Activated CD4-positive, alpha-beta T cell treated with anti-CD3 and anti-CD28 coated beads, Interleukin-2, amount 50 U/mL, for 4 hours (primary cell): ENCODE results near the gene BST1.

Experiments
- DNase-seq, 2 experiments: peaks; one replicate each; pipeline ENCODE4 v3.0.0-alpha.2; 2020

BST1 gene

GRCh38 chr4:15677507-15677988 lies 25.3 kb upstream of the BST1 start:
- DNase-seq: no peak

- DNase-seq: no peak
Observed at GRCh38 chr4:15681067-15681371, 21.8 kb upstream of the BST1 start.

- peak; percentile 96 to 98 for DNase-seq
Observed at GRCh38 chr4:15681372-15682241, 21.3 kb upstream of the BST1 start, which contains the start of gene FAM200B. FAM200B (plus strand) TSS chr4:15681827; CDS start chr4:15686978, 5,151 bp downstream.

GRCh38 chr4:15682242-15683142 lies 20.4 kb upstream of the BST1 start:
- DNase-seq: no peak

GRCh38 chr4:15683143-15683495 lies 19.7 kb upstream of the BST1 start:
- no peak for DNase-seq

GRCh38 chr4:15684498-15684897 lies 18.4 kb upstream of the BST1 start:
- no peak for DNase-seq

GRCh38 chr4:15688051-15688450 lies 14.8 kb upstream of the BST1 start:
- DNase-seq: no peak

GRCh38 chr4:15689540-15689939 lies 13.3 kb upstream of the BST1 start:
- no peak for DNase-seq

- DNase-seq: no peak
Observed at GRCh38 chr4:15690020-15690809, 12.7 kb upstream of the BST1 start.

GRCh38 chr4:15691346-15692135 lies 11.3 kb upstream of the BST1 start:
- no peak for DNase-seq

- no peak for DNase-seq
Observed at GRCh38 chr4:15692602-15693001, 10.3 kb upstream of the BST1 start.

- no peak for DNase-seq
Observed at GRCh38 chr4:15694431-15694830, 8.4 kb upstream of the BST1 start.

- DNase-seq: no peak
Observed at GRCh38 chr4:15695240-15695699, 7.6 kb upstream of the BST1 start.

GRCh38 chr4:15695729-15696128 lies 7.1 kb upstream of the BST1 start:
- DNase-seq: no peak

GRCh38 chr4:15696866-15697265 lies 6.0 kb upstream of the BST1 start:
- DNase-seq: no peak

GRCh38 chr4:15703439-15703838 lies 574 bp downstream of the BST1 start:
- no peak for DNase-seq

- DNase-seq: no peak
Observed at GRCh38 chr4:15704129-15704528, 1.3 kb downstream of the BST1 start.

GRCh38 chr4:15706646-15707362 lies 3.9 kb downstream of the BST1 start:
- no peak for DNase-seq

GRCh38 chr4:15707363-15707715 lies 4.5 kb downstream of the BST1 start:
- DNase-seq: no peak

GRCh38 chr4:15711762-15712161 lies 8.9 kb downstream of the BST1 start:
- DNase-seq: no peak

- no peak for DNase-seq
Observed at GRCh38 chr4:15712214-15712613, 9.3 kb downstream of the BST1 start.

GRCh38 chr4:15714141-15714540 lies 11.3 kb downstream of the BST1 start:
- DNase-seq: no peak
